Thyroid gland (tissue), 4 donors: Measurements from ENCODE around the gene TRAF3IP1.

Source experiments
- CTCF ChIP-seq, 6 experiments: fragments of 200-600 bp in 3 of 6; fragments of 450-650 bp in 3 of 6; sonication (generic) in 3 of 6; IDR thresholded peaks; one replicate each; pipeline ENCODE4 v1.5.1; 2016 to 2019; ENCODE audit warnings: antibody characterized with exemption in 6 of 6, mild to moderate bottlenecking in 2 of 6, inconsistent platforms in 1 of 6, moderate library complexity in 1 of 6
- POLR2A ChIP-seq, 2 donors: fragments of 450-650 bp; IDR thresholded peaks; one replicate each; pipeline ENCODE4 v1.6.1; 2017; ENCODE audit warnings: antibody characterized with exemption in 2 of 2, mild to moderate bottlenecking in 2 of 2, moderate library complexity in 1 of 2

GRCh38 chr2:238422940-238423339, 102.6 kb downstream of the TRAF3IP1 start:
- TF ChIP-seq POLR2A (IDR thresholded peaks at IDR 0.05), result no peak
- no peak for TF ChIP-seq CTCF (IDR thresholded peaks at IDR 0.05)
